HG03135 (cell line): ENCODE results near the gene TOGARAM2.
"Not testable (repeated sequence)": the region's sequence is repeated elsewhere in the genome, so short reads cannot be mapped to it uniquely, and the experiment has no call there.

Source experiments
- ATAC-seq: cut with Tn5 transposase; IDR thresholded peaks from one replicate; pipeline ENCODE4 v1.9.1; 2021; ENCODE audit warnings: mild to moderate bottlenecking, moderate library complexity; ENCODE audit not compliant: unreplicated experiment

TOGARAM2 gene

DNA sequence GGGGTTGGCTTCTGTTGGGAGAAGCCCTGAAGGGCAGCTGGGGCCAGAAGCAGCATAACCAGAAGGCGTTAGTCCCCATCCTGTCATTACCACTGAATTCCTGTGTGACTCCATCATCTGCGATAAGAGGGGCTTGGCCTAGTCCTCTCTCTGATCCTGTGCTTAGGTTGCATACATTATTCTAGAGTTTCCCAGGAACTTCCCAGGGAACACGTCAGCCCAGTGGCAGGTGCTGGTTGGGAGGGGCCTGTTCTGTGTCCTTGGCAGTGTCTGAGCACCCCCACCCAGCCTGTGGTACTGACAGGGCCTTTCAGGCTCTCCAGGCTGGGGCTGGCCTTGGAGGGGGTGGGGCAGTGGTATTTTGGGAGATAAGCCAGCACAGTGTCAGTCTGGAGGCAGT, 4.5 kb upstream of the TOGARAM2 start:
- ATAC-seq = no peak

DNA sequence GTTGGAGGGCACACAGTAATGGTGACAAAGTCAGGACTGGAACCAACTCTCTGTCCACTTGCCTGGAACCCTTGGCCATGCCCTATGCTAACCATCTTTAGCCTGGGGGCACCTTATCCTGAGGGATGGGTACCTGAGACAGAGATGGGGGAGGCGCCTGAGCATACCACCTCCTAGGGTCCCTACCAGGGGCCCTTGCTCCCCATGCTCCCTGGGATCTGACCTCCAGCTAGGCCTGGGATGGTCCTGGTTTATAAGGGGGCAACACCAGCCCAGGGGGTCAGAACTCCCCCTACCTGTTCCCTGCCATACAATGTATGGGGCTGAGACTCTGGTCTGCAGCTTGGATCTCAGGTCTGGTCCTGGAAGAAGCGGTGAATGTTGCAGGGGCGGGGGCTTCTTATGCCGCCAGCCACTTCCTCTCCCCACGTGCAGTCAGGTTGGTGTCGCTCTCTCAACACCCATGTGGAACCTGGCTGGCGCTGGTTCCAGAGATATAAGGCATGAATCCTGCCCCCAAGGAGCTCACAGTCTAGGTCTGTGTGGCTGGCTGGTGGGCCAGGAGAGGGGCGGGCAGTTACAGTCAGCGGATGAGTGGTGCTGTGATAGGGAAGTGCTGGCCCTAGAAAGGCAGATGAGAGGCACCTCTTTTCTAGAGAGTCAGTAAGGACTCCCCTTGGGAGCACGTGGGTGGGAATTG, 3.8 kb upstream of the TOGARAM2 start:
- no peak for ATAC-seq

DNA sequence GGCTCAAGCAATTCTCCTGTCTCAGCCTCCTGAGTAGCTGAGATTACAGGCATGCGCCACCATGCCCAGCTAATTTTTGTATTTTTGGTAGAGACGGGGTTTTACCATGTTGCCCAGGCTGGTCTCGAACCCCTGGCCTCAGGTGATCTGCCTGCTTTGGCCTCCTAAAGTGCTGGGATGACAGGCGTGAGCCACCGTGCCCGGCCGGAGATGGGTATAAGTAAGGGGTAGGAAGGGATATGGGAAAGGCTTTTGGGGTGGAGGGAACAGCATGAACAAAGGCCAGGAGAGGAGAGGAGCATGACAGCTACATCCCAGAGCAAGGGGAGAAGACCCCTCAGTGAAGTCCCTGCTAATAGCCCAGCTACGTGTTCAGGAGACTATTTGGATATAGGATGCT, 3.1 kb upstream of the TOGARAM2 start:
- not testable (repeated sequence) for ATAC-seq

DNA sequence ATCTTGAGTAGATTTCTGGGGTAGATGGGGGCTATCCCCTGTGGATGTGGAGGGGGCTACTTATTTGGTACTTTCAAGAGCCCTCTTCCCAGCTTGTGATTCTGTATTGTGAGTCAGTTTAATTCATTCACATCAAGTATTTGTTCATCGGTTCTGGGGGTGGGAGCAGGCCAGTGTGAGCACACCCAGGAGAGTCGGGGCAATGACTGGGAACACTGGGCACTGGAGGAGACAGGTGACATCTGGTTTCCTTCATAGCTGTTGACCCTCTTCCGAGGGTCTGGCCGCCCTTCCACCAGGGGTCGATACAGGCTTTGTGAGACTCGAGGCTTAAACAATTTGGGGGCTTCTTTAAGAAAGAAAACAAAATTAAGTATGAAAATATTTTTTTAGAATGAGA, 2.5 kb upstream of the TOGARAM2 start:
- no peak for ATAC-seq

DNA sequence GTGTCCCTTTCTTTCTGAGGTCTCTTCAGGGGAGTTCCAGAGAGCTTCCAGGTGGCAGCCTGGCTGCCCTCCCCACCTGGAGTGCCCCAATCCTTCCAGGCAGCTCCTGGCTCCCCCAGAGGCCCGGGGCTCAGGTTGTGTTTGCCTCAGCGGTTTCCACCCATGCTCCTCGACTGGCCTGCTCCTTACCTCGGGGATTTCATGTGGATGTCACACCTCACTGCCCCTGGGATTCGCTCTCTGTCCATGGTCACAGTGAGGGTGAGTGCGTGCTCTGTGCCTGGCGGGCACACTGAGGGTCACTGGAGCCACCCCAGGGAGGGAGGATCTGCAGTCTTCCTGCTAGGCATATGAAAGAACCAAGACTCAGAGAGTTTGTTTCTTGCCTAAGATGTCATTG, 2.1 kb upstream of the TOGARAM2 start:
- no peak for ATAC-seq

DNA sequence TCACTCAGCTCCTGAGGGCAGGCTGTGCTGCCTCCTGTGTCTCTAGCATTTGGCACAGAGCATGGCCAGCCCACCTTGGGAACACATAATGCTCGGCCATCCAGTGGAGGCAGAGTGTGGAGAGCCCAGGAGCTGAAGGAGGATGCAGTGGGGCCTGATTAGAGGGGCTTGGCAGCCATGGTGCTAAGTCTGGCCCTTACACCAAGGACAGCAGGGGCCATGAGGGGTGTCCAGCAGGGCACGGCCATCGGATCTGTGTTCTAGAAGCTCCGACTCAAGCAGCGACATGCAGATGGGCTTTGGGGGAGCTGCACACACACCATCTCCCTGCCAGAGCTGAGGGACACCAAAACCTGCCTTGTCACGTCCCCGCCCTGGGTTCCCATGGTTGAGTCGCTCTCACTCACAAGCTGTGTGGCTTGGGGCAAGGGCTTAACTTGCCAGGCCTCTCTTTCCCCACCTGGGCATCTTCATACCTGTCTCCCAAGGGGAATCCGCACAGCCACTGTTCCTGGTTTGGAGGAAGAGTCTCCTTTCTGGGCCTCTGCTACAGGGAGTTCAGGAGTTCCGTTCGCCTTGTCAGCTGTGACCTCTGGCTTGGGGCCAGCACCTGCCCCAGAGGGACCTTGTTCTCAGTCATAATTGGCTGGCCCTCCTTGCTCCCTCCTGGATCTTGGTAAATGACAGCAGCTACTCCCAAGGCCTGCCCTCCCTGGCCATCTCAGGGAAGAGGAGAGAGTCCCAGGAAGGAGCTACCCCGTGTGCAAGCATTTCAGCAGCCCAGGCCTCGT, 1.3 kb upstream of the TOGARAM2 start:
- ATAC-seq = no peak

DNA sequence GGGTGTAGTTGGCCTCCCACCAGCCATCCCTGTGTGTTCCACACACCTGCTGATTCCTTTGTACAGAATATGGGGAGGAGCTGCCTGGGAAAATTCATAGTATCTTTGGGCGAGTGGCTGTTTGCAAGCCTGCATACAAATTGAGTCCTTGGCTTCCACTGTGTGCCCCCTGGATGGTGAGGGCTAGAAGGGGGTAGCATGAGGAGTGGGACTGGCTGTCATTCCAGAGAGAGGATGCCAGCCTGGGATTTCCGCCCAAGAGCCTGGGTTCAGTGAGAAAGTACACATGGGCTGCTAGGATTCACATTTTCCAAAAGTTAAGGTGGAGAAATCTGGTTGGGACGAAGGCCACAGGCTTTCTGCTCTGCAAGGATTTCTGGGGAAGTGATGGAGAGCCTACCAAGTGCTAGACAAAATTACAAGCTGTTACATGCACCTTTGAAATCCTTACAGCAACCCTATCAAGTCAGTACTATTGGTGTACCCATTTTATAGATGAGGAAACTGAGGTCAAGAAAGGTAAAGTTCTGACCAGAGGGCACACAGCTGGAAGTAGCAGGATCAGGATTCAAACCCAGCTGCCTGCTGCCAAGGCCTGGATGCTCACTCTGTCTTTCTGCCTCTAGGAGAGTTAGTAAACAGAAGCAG, 606 bp upstream of the TOGARAM2 start:
- no peak for ATAC-seq

DNA sequence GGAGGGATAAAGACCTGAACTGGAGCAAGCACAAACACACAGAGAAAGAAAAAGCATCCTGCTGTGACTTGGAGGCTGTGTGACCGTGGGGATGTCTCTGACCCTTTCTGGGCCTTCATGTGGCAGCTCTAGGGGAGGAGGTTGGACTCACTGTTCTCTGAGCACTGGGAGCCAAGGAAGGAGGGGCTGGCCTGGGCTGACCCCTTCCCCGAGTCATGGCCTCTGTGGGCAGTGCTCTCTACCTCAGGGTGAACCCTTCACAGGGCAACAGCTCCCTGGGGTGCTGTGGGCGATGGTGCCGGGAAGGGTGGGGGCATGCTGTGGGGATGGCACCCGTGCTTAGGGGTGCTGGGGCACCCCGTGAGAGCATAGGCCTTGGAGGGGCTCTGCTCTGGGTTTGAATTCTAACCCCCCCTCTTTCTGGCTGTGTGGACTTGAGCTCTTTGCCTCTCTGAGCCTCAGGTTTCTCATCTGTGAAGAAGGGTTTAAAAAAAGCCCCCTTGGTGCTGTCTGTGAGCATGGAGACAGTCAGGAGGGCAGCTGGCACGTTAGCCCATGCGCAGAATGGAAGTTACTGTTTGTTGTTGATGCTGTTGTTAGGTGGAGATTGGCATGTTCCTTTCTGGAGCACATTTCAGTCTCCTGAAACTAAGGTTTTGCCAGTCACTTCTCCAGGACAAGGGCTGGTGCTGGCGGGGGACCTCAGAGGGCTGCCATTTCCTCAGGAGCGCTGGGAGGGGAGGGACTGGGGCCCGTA, 700 bp downstream of the TOGARAM2 start:
- ATAC-seq = no peak

DNA sequence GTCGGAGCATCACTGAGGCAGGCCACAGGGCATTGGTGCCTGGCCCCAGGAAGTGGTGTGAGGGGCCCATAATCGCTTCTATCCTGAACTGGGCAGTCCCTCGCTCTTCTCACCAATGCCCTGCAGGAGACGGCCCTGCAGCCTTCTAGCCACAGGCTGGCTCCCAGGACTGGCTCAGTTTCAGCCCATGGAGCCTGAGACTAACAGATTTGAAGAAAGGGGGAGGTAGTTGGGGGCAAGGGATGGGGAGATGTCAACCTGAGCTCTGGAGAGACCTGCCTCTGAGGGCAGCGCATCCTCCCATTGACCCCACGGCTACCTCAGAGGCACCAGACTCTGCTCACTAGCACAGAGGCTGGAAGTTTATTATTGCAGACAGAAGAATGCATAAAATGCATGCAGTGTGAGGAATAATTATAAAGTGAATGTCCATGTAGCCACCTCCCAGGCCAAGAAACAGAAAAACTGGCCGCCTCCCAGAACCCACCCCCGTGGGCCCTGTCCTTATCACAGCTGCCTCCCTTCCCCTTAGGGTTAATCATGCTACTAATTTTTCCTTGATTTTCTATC, 1.4 kb downstream of the TOGARAM2 start:
- ATAC-seq = no peak

DNA sequence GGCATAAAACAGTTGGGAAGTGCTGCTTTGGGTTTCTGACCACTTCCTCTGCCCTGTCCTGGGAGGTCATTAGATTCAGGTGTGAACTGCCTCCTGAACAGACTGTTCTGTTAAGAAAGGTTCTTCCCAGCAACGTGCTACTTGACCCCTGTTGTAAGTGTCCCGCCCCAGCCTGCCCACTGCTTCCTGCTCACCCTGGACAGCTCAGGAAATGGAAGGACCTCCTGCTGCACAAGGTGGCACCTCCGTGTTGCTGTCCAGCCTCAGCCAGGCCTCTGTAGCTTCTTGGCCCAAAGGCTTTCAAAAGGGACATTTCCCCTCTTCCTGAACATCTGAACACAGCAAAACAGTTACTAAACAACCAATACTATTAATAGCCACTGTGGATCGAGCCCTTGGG, 5.3 kb downstream of the TOGARAM2 start:
- no peak for ATAC-seq

DNA sequence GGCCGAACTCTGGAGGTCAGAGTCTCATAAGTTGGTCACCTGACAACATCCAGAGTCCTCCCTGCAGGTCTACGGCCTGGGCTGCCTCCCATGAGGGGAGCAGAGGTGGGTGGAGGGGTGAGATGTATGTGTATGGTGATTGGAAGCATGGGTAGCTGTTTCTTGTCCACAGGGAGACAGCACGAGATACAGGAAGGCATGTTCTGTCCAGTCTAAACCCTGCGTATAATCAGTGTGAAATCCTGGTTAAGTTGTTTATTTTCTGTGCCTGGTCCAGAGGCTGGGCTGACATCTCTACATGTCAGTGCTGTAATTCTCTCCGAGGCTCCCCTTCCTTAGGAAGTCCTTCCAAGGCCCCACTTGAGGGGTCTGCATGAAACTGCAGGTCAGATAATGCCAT, 8.9 kb downstream of the TOGARAM2 start:
- ATAC-seq = no peak

DNA sequence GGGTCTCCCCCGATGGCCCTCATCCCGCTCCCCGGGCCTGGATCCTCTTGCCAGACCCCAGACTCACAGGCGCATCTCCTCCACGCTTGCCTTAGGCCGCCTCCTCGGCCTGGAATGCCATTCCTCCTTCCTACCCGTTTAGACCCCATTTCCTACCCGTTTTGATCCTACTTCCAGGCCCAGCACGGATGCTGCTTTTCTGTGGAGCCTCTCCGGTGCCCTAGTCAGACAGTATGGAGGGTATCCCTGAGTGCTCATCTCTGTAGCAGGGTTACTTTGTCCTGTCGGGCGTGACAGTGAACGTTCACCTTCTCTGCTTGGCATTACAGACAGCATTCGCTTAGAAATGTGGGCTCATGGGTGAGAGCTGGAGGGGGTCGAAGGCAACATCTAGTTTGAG, 9.3 kb downstream of the TOGARAM2 start:
- no peak for ATAC-seq

DNA sequence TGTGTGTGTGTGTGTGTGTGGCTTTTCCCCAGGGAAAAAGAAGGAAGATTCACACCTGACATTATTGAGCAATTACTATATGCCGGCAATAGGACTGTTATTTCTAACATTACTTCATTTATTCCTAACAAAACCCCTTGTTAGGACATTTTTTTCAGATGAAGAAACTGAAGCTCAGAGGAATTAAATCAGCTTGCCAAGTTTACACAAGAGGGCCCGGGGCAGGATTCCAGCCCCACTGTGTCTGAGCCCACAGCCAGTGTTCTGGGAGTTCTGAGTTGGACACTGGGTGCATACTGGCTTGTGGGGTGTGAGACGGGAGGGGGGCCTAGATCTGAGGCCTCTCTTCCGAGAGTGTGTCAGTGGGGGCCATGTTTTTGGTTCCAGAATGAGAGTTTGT, 9.9 kb downstream of the TOGARAM2 start:
- ATAC-seq = no peak

DNA sequence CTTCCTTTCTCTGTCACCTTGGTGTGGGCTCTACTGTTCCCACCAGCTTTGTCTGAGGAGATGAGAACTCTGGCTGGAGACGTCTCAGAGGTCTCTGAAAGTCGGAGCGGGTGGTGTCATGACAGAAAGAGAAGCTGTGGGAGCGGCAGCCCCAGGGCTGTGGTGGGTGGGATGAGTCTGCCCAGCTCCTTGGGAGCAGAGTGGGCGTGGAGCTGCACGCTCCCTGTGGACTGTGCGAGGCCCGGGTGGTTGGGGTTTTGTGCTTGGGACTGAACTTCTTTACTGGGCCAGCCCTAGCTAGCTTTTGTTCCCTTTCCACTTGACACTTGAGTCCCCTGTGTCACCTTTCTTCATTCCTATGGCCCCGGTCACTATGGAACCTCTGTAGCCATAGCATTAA, 10.4 kb downstream of the TOGARAM2 start:
- no peak for ATAC-seq

DNA sequence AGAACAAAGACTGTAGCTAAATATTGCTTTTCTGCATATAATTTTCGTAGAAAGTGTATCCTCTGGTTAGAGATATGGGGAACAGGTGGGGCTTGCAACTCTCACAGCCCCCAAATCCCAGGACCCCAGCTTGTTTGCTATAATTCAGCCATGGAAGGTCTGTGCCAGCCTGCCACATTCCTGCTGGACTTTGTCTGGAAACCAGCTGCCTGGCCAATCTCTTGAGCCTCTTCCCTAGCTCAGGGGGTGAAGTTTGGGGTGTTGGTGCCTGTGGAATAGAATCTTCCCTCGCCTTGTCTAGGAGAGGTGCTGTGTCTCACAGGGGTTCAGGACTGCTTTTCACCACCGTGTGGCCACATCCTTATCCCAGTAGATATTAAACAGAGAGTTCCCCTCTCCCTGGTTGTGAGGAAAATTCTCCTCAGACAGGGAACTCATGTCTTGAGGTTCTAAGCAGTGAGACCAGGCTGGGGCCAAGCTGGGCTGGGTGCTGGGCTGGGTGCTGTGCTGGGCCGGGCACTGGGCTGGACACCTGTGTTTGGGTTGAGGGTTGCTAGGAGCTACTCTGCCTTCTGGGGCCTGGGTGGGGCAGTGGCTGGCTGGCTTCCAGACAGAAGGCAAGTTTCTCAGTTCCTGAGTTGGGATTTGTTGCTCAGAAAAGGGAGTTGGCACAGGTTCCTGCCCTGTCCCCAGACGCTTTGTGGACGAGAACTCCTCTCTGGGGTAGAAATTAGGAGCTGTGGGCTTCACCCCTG, 12.3 kb downstream of the TOGARAM2 start:
- ATAC-seq = no peak

DNA sequence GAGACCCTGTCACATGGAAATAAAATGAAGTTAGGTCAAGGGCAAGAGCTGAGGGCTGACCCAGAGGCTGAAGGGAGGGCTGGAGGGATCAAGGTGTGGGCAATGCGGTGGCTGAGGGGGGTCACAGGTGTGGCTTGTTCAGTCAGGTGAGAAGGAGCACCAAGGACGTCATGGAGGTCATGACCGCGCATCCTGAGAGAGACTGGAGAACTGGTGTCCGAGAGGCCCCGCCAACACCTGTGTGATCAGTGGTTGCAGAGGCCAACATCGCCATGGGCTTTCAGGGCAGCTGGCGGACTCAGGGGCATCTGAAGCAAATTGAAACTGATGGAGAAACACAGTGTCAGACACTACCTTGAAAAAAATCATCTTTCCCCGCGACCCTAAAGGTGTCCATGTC, 13.0 kb downstream of the TOGARAM2 start:
- ATAC-seq = no peak

DNA sequence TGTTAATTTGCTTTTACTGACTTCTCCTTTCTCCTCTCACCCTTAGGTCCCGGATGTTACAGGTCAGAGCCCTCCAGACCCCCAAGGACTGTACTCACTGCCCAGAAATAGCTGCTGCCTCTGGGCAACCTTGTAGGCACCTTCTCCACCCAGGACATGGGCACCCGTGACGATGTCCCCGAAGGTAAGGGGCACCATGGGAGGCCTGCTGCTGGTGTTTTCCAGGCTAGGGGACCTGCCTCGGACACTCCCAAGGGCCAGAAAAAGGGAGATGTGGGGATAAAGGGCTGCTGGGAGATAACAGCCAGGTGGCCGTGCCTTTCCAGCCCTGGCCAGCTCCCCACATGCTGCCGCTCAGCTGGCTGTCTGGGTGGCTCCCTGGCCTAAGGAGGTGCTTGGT, 13.6 kb downstream of the TOGARAM2 start:
- no peak for ATAC-seq

DNA sequence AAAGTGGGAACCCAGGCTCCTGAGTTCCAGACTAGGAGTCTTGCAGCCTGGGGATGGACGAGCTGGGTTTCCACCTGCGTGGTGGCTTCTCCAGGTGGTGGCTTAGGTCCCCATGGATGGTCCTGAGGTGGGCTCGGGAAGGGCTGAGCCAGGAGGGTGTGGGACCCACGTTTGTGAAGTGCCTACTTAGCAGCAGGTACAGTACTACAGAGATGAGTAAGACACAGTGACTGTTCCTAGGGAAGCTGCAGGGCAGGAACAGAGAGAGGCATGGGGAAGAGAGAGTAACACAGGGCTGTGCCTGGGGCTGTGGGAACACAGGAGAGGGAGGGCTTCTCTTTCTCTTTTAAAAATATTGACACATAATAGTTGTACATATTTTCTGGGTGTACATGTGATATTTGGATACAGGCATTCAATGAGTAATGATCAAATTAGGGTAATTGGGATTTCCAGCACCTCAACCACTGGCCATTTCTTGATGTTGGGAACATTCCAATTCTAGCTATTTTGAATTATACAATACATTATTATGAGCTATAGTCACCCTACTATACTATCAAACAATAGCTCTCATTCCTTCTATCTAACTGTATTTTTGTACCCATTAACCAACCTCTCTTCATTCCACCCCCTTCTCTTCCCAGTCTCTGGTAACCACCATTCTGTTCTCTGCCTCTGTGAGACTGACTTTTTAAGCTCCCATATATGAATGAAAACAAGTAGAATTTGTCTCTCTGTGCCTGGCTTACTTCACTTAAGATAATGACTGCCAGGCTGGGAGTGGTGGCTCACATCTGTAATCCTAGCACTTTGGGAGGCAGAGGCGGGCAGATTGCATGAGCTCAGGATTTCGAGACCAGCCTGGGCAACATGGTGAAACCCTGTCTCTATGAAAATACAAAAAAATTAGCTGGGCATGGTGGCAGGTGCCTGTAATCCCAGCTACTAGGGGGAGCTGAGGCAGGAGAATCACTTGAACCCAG, 15.0 kb downstream of the TOGARAM2 start:
- ATAC-seq = no peak

DNA sequence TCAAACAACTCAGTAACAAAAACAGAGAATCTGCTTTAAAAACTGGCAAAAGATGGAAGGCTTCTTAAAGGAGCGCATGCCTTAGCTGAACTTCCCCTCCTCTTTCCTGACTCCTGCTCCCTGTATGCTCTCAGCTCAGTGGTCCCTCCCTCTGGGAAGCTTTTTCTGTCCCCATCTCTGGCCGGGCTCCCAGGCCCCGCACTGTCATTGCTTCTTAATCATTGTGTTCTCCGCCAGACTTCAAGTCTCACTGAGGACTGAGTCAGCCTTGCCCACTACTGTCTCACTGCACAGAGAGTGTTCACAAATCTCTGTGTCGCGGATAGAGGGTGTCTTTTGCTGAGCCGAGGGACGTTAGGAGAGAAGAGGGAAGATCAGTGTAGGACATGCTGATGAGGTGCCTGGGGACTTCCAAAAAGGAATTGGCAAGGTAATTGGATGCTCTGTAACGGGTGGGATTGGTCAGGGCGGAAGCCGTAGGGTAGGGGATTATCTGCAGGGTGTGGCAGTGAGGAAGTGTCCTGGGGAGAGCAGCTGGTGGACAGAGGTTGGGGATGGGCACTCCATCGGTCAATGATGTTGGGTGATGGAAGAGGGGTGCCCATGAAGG, 16.2 kb downstream of the TOGARAM2 start:
- ATAC-seq = no peak
